WTC11 (cell line): Measurements from ENCODE around the gene ZNF622.

Experiments
- JAZF1 ChIP-seq: fragments of 250-450 bp; sonication (Bioruptor Pico); IDR thresholded peaks from 2 replicates; pipeline ENCODE4 v1.9.0; 2021; ENCODE audit warnings: moderate library complexity, mild to moderate bottlenecking, inconsistent platforms
- TF ChIP-seq, protein P1 (sequence below): sonication (generic); formaldehyde crosslinking; IDR thresholded peaks from 2 replicates; pipeline ENCODE4 v1.8.1; 2023; ENCODE audit warnings: mild to moderate bottlenecking, missing genetic modification reagents, borderline replicate concordance
- TF ChIP-seq, protein P2 (sequence below): fragments of 200-600 bp; IDR thresholded peaks from 2 replicates; pipeline ENCODE4 v1.8.0; 2022; ENCODE audit warnings: antibody characterized with exemption
- TF ChIP-seq, protein P3 (sequence below): sonication (generic); formaldehyde crosslinking; IDR thresholded peaks from 2 replicates; pipeline ENCODE4 v1.8.0; 2022; ENCODE audit warnings: mild to moderate bottlenecking, missing genetic modification reagents

- TF ChIP-seq, protein P1, sequence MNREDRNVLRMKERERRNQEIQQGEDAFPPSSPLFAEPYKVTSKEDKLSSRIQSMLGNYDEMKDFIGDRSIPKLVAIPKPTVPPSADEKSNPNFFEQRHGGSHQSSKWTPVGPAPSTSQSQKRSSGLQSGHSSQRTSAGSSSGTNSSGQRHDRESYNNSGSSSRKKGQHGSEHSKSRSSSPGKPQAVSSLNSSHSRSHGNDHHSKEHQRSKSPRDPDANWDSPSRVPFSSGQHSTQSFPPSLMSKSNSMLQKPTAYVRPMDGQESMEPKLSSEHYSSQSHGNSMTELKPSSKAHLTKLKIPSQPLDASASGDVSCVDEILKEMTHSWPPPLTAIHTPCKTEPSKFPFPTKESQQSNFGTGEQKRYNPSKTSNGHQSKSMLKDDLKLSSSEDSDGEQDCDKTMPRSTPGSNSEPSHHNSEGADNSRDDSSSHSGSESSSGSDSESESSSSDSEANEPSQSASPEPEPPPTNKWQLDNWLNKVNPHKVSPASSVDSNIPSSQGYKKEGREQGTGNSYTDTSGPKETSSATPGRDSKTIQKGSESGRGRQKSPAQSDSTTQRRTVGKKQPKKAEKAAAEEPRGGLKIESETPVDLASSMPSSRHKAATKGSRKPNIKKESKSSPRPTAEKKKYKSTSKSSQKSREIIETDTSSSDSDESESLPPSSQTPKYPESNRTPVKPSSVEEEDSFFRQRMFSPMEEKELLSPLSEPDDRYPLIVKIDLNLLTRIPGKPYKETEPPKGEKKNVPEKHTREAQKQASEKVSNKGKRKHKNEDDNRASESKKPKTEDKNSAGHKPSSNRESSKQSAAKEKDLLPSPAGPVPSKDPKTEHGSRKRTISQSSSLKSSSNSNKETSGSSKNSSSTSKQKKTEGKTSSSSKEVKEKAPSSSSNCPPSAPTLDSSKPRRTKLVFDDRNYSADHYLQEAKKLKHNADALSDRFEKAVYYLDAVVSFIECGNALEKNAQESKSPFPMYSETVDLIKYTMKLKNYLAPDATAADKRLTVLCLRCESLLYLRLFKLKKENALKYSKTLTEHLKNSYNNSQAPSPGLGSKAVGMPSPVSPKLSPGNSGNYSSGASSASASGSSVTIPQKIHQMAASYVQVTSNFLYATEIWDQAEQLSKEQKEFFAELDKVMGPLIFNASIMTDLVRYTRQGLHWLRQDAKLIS (CRISPR knock-in tag), result no peak
- TF ChIP-seq JAZF1 (CRISPR knock-in tag), result no peak
- TF ChIP-seq, protein P2, sequence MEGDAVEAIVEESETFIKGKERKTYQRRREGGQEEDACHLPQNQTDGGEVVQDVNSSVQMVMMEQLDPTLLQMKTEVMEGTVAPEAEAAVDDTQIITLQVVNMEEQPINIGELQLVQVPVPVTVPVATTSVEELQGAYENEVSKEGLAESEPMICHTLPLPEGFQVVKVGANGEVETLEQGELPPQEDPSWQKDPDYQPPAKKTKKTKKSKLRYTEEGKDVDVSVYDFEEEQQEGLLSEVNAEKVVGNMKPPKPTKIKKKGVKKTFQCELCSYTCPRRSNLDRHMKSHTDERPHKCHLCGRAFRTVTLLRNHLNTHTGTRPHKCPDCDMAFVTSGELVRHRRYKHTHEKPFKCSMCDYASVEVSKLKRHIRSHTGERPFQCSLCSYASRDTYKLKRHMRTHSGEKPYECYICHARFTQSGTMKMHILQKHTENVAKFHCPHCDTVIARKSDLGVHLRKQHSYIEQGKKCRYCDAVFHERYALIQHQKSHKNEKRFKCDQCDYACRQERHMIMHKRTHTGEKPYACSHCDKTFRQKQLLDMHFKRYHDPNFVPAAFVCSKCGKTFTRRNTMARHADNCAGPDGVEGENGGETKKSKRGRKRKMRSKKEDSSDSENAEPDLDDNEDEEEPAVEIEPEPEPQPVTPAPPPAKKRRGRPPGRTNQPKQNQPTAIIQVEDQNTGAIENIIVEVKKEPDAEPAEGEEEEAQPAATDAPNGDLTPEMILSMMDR, result no peak
- TF ChIP-seq, protein P3, sequence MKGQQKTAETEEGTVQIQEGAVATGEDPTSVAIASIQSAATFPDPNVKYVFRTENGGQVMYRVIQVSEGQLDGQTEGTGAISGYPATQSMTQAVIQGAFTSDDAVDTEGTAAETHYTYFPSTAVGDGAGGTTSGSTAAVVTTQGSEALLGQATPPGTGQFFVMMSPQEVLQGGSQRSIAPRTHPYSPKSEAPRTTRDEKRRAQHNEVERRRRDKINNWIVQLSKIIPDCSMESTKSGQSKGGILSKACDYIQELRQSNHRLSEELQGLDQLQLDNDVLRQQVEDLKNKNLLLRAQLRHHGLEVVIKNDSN (CRISPR knock-in tag), result no peak
Measured at GRCh38 chr5:16413166-16413860, 52.3 kb downstream of the ZNF622 start.
